ENCODE measurements around the gene NCOA5.

Gene NCOA5

DNA sequence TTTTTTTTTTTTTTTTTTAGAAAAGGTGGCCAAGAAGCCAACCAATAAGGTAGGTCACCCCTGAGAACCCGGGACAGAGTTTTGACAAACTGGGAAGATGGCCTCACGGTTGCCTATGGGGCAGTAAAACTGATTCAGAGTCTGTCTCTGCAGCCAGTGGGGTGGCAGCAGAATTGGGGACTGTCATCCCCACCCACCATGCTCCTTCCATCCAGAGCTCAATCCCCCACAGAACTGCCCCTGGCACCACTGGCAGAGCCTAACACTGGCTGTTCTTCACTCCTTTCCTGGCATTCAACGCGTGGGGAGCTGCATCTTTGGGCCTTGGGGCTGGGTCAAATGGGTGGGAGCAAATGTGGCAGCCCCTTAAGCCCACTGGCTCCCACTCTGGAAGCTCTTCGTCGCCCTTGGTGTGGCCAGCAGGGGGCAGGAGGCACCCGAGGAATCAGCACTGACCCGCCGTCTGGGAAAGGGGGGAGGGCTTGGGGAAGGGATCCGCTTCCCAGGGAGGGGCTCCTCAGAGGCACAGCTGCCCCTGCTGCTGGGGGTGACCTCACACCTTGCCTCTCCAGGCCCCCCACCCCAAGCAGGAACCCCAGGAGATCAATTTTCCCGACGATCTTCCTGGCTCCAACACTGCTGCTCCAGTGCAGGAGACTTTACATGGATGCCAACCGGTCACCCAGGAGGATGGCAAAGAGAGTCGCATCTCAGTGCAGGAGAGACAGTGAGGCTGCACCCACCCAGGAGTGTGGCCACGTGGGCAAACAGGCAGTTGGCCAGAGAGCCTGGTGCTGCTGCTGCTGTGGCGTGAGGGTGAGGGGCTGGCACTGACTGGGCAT is 38.8 kb upstream of the NCOA5 start:
- Histone ChIP-seq H3K27me3 (ENCODE audit: insufficient read depth, low read length) (peaks cover 21% of the 10 kb centered on the region), H3K27ac (ENCODE audit: low read depth, low read length) (no peak overlapping the region), H3K9me3 (ENCODE audit: insufficient read depth, low read depth, low read length) (no peaks in the 10 kb centered on the region), H3K36me3 (ENCODE audit: insufficient read depth, low read length) (no peaks in the 10 kb centered on the region), H3K9ac (ENCODE audit: low read depth, low read length) (no peak overlapping the region), H3K4me1 (ENCODE audit: insufficient read depth, low read length) (no peaks in the 10 kb centered on the region), H3K4me3 (ENCODE audit: low read length) (no peak overlapping the region)
- 34% methylated on average over 16 of the region's 16 CpGs for WGBS

DNA sequence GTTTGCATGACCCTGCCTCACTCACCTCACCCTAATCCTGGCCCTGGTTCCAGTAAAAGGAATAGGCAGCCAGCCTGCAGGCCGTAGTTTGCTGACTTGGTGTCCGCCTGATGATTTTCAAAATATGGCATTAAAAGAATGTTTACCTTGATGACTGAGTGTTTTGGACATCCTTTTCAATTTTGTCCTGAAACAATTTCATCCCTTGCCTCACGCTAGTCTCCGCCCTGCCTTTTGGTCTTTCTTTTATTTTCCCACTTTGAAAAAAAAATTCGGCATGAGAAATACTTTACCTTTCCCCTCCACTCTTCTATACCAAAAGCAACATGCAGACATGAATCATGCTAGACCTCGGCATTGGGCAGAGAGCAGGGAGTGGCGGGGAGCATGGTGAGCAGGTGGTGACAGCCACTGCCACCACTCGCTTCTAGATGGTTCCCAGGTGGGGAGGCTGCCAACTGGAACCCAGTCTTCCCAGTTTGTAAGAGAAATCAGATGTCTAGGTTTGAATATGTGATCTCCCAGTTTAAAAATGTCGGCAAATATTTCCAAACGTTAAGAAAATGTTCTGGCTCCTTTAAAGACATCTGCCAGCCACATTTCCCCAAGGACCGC is 37.7 kb upstream of the NCOA5 start:
- H3K9me3 ChIP-seq (ENCODE audit: insufficient read depth, low read depth, low read length) = no peaks in the 10 kb centered on the region
- WGBS = 89% methylated on average over 11 of the region's 11 CpGs
- H3K9ac ChIP-seq (ENCODE audit: low read depth, low read length) = no peak overlapping the region
- no peak overlapping the region for H3K4me3 ChIP-seq (ENCODE audit: low read length)
- no peaks in the 10 kb centered on the region for H3K4me1 ChIP-seq (ENCODE audit: insufficient read depth, low read length)
- 0 out of 2 replicates have a peak, but pooled peaks cover 5% of the 10 kb centered on the region for H3K36me3 ChIP-seq (ENCODE audit: insufficient read depth, low read length)
- H3K27ac ChIP-seq (ENCODE audit: low read depth, low read length) = no peak overlapping the region
- peaks cover 18% of the 10 kb centered on the region for H3K27me3 ChIP-seq (ENCODE audit: insufficient read depth, low read length)

DNA sequence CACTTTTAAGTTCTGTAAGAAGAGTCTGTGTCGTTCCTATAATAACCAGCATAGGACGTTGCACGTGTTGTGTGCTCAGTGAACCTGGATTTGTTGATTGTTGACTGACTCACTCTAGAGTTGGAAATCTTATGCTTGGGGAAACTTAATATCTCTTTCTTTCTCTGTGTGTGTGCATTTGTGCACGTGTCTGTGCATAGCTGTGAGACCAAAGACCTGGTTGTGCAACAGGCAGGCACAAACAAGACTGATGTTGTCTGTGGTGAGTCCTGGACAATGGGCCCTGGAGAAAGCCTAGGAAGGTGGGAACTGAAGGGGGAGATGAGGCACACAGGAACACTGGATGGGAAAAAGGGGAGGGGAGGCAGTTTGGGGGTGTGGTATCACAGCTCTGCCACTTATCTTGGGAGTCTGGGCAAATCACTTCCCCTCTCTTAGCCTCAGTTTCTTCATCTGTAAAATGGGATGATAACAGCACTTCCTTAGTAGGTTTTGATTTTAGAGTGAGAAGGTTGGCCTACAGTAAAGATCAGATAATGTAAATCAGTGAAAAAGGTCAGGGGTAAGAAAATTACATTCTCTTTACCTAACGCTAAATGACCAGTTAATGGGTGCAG is 36.8 kb upstream of the NCOA5 start:
- H3K9ac ChIP-seq (ENCODE audit: low read depth, low read length) = no peak overlapping the region
- peaks cover 11% of the 10 kb centered on the region; the same call in 1 of the 2 replicates for H3K27me3 ChIP-seq (ENCODE audit: insufficient read depth, low read length)
- 89% methylated on average over 5 of the region's 5 CpGs for WGBS
- no peak overlapping the region for H3K27ac ChIP-seq (ENCODE audit: low read depth, low read length)
- no peak overlapping the region for H3K4me3 ChIP-seq (ENCODE audit: low read length)
- no peaks in the 10 kb centered on the region for H3K9me3 ChIP-seq (ENCODE audit: insufficient read depth, low read depth, low read length)
- H3K36me3 ChIP-seq (ENCODE audit: insufficient read depth, low read length) = peaks cover 13% of the 10 kb centered on the region; the same call in 1 of the 2 replicates
- H3K4me1 ChIP-seq (ENCODE audit: insufficient read depth, low read length) = no peaks in the 10 kb centered on the region

DNA sequence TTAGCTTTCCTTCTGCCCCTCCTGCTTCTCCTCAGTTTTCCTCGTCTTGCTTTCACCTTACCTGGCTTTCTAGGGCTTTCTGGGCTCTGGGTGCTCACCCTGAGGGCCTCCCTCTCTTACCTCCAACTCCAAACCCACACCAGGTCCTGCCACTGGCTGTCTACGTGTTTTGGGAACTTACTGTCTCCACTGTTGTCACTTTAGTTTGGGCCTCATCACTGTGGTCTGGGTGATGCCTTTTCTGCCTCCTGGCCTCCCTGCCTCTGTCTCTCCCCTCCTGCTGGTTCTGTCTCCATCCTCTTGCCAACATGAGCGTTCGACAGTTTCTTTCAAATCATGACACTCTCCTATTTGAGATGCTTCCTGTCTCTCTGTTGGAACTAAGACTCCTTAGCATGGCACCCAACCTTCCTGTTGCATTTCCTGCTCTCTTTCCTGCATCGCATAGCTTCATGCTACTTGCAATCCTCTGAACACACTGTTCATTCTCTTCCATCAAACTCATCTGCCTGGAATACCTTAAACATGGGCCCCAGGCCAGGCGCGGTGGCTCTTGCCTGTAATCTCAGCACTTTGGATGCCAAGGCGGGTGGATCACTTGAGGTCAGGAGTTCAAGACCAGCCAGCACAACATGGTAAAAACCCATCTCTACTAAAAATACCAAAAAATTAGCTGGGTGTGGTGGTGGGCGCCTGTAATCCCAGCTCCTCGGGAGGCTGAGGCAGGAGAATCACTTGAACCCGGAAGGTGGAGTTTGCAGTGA is 33.9 kb upstream of the NCOA5 start:
- Histone ChIP-seq H3K9ac (ENCODE audit: low read depth, low read length) (no peak overlapping the region), H3K27ac (ENCODE audit: low read depth, low read length) (no peak overlapping the region), H3K4me3 (ENCODE audit: low read length) (no peak overlapping the region), H3K27me3 (ENCODE audit: insufficient read depth, low read length) (no peaks in the 10 kb centered on the region; the same call in 1 of the 2 replicates), H3K36me3 (ENCODE audit: insufficient read depth, low read length) (peaks cover 13% of the 10 kb centered on the region; the same call in 1 of the 2 replicates), H3K4me1 (ENCODE audit: insufficient read depth, low read length) (no peaks in the 10 kb centered on the region), H3K9me3 (ENCODE audit: insufficient read depth, low read depth, low read length) (no peaks in the 10 kb centered on the region)
- 89% methylated on average over 11 of the region's 11 CpGs for WGBS

DNA sequence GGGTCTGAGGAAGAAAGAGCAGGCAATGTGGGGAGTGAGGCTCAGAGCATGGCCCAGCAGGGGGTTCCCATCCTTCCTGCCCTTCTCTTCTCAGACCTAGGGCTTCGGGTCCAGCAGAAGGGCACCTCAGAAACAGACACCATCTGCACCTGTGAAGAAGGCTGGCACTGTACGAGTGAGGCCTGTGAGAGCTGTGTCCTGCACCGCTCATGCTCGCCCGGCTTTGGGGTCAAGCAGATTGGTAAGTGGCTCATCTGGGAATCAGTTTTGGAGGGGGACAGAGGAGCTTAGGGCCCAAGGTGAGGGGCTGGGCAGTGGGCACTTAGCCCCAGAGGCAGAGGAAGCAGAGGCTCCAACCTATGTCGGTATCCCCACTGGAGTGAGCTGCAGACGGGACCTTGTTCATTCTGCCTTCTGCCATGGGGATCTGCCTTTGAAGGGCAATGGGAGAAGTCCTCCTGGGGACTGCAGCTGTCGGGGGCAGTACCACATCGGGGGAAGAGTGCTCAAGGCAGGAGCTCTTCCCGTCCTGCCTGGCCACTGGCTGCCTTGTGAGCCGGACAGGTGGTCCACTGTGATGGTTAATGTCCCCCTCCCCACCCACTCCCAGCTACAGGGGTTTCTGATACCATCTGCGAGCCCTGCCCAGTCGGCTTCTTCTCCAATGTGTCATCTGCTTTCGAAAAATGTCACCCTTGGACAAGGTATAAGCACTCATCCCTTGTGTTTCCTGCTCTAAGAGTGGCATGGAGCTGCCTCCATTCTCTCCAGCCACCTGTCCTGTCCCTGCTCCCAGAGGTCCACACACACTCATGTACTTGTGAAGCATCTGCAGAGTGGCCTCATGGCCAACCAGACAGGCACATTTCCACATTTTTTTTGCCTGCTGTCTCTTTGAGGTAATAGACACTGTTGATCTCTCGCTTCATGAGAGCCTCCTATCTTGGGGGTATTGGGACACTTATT is 33.0 kb upstream of the NCOA5 start:
- H3K36me3 ChIP-seq (ENCODE audit: insufficient read depth, low read length) = peaks cover 13% of the 10 kb centered on the region; the same call in 1 of the 2 replicates
- H3K27me3 ChIP-seq (ENCODE audit: insufficient read depth, low read length) = peaks cover under 1% of the 10 kb centered on the region; the same call in 1 of the 2 replicates
- H3K4me1 ChIP-seq (ENCODE audit: insufficient read depth, low read length) = no peaks in the 10 kb centered on the region
- no peak overlapping the region for H3K27ac ChIP-seq (ENCODE audit: low read depth, low read length)
- H3K9me3 ChIP-seq (ENCODE audit: insufficient read depth, low read depth, low read length) = no peaks in the 10 kb centered on the region
- no peak overlapping the region for H3K9ac ChIP-seq (ENCODE audit: low read depth, low read length)
- WGBS = 88% methylated on average over 15 of the region's 15 CpGs
- no peak overlapping the region for H3K4me3 ChIP-seq (ENCODE audit: low read length)

DNA sequence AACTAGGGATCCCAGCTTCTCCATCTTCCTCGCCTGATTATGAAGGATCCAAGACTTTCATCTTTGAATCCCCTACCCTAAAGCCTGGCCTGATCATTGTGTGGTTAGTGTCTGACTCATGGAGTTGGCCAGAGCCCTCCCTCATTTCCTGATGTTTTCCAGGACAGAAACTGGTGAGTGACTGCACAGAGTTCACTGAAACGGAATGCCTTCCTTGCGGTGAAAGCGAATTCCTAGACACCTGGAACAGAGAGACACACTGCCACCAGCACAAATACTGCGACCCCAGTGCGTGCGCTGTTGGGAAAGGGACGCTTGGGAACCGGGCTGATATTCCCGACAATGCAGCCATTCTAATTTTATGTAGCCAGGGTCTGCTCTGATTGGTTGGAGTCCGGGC is 32.3 kb upstream of the NCOA5 start:
- H3K9ac ChIP-seq (ENCODE audit: low read depth, low read length) = no peak overlapping the region
- H3K27ac ChIP-seq (ENCODE audit: low read depth, low read length) = no peak overlapping the region
- peaks cover 7% of the 10 kb centered on the region for H3K27me3 ChIP-seq (ENCODE audit: insufficient read depth, low read length)
- no peaks in the 10 kb centered on the region for H3K4me1 ChIP-seq (ENCODE audit: insufficient read depth, low read length)
- H3K36me3 ChIP-seq (ENCODE audit: insufficient read depth, low read length) = peaks cover 13% of the 10 kb centered on the region; the same call in 1 of the 2 replicates
- no peak overlapping the region for H3K4me3 ChIP-seq (ENCODE audit: low read length)
- no peaks in the 10 kb centered on the region for H3K9me3 ChIP-seq (ENCODE audit: insufficient read depth, low read depth, low read length)
- WGBS = 94% methylated on average over 11 of the region's 11 CpGs

DNA sequence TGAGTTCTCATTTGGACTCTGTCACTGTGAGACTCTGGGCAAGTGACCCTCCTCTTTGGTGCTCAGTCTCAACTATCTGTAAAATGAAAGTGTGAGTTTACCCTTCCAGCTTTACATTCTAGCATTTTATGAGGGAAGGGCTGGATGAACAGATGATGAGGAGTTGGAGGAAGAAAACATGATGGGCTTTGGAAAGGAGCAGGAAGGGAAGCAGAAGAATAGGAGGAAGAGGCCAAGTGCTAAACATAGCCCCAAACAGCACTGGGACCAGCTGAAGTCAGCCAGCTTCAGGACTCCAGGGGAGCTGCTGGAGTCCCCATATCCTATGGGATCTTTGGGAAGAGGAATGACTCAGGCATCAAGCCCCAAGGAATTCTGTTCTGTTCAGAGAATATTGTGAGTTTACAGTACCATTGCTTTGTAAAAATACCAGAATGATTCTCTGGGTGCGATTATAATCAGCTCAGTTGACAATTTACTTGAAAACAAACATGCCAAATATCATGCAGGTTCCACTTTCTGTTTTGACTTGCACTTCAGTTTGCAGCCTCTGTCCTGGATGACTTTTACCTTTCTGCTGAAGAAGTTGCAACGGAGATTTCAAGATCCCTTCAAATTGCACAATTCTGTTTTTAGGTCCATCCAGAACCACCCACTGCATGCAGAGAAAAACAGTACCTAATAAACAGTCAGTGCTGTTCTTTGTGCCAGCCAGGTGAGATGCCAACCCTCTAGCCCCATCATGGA is 31.6 kb upstream of the NCOA5 start:
- Histone ChIP-seq H3K27me3 (ENCODE audit: insufficient read depth, low read length) (peaks cover 13% of the 10 kb centered on the region), H3K4me3 (ENCODE audit: low read length) (no peak overlapping the region), H3K9me3 (ENCODE audit: insufficient read depth, low read depth, low read length) (no peaks in the 10 kb centered on the region), H3K4me1 (ENCODE audit: insufficient read depth, low read length) (no peaks in the 10 kb centered on the region), H3K36me3 (ENCODE audit: insufficient read depth, low read length) (peaks cover 13% of the 10 kb centered on the region; the same call in 1 of the 2 replicates), H3K9ac (ENCODE audit: low read depth, low read length) (no peak overlapping the region), H3K27ac (ENCODE audit: low read depth, low read length) (no peak overlapping the region)
- WGBS = 92% methylated on average over 2 of the region's 2 CpGs

DNA sequence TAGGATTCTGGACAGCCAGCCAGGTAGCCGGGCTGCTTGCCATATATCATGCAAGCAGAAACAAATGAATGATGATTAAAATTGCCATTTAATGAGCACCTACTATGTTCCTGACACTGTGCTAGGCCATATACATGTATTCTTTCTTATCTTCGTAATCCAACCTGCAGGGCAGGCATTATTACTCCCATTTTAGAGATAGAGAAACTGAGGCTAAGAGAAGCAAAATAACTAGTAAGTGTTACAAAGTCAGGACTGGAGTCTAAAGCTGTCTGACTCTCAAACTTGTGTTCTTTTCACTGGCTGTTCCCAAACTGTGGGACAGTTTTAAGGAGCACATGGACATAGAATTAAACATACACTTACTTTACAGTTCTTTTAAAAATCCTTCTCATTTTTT is 30.4 kb upstream of the NCOA5 start:
- H3K4me3 ChIP-seq (ENCODE audit: low read length) = no peak overlapping the region
- no peak overlapping the region for H3K9ac ChIP-seq (ENCODE audit: low read depth, low read length)
- WGBS = 73% methylated on average over 2 of the region's 2 CpGs
- no peaks in the 10 kb centered on the region for H3K4me1 ChIP-seq (ENCODE audit: insufficient read depth, low read length)
- H3K27me3 ChIP-seq (ENCODE audit: insufficient read depth, low read length) = peaks cover 25% of the 10 kb centered on the region
- no peaks in the 10 kb centered on the region for H3K9me3 ChIP-seq (ENCODE audit: insufficient read depth, low read depth, low read length)
- peaks cover 13% of the 10 kb centered on the region; the same call in 1 of the 2 replicates for H3K36me3 ChIP-seq (ENCODE audit: insufficient read depth, low read length)
- H3K27ac ChIP-seq (ENCODE audit: low read depth, low read length) = no peak overlapping the region

DNA sequence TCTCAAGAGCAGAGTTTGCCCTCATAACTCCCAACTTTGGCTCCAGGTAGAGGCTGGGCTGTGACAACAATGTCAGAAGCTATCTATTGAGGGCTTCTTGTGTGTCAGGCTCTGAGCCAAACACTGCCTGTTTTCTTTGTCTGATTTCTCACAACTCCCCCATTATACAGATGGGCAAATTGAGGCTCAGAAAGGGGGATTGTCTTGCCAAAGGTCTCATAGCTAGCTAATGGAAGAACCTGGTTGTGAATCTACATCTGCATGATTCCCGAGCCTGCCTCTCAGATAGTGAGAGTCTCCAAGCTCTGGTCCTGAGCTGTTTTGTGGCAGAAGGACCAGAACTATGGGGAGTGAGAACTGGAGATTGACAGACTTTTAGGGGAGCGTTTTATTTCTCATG is 29.8 kb upstream of the NCOA5 start:
- Histone ChIP-seq H3K27ac (ENCODE audit: low read depth, low read length) (no peak overlapping the region), H3K4me1 (ENCODE audit: insufficient read depth, low read length) (no peaks in the 10 kb centered on the region), H3K4me3 (ENCODE audit: low read length) (no peak overlapping the region), H3K9ac (ENCODE audit: low read depth, low read length) (no peak overlapping the region), H3K9me3 (ENCODE audit: insufficient read depth, low read depth, low read length) (no peaks in the 10 kb centered on the region), H3K36me3 (ENCODE audit: insufficient read depth, low read length) (peaks cover 13% of the 10 kb centered on the region; the same call in 1 of the 2 replicates), H3K27me3 (ENCODE audit: insufficient read depth, low read length) (peaks cover 31% of the 10 kb centered on the region)
- 86% methylated on average over 2 of the region's 2 CpGs for WGBS

All from HUES64 (cell line).